Measurements from ENCODE around the gene ZNF318.
"Not testable (repeated sequence)": the region's sequence is repeated elsewhere in the genome, so short reads cannot be mapped to it uniquely, and the experiment has no call there.

ZNF318 gene

GRCh38 chr6:43338243-43338642 is 31.2 kb downstream of the ZNF318 start:
- no peak for DNase-seq (ENCODE audit: low read depth)

GRCh38 chr6:43336382-43336781 is 33.1 kb downstream of the ZNF318 start:
- DNase-seq (ENCODE audit: low read depth): no peak

DNA sequence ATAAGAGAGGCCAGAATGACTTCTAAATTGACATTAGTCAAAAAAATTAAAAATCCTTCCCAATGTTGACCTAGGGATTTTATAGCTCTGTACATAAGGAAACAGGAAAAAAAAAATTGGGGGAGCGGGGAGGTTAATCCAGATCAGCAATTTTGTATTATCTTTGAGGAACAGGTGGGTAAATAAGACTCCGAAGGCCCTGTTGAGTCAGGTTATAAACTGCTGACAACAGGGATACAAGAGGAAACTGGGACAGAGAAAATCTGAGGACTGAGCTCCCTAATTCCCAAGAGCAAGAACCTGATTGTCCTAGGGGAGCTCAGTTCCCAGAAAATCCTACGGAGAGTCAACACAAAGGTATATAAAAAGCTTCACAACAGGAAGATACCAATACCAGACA is 34.0 kb downstream of the ZNF318 start:
- DNase-seq (ENCODE audit: low read depth): no peak

- DNase-seq (ENCODE audit: low read depth): no peak
These were observed 34.9 kb downstream of the ZNF318 start for GRCh38 chr6:43334466-43335095.

DNA sequence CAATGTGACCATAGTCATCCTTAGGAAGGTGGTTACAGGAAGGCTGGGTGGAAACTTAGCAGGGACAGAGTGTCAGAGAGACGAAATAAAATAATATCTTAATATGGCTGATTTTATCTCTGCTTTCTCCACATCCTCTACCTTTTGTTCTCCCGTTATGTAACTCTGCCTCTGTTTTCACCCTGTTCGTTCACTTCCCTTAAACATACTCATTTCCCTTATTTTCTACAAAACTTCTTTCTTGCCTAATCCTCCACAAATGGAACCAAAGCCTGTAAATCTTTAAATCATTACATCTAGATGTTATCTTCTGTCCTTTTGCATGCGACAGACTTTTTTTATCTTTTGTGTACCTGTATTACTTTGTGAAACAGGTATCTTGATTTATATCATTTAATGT is 37.6 kb downstream of the ZNF318 start:
- DNase-seq (ENCODE audit: low read depth): no peak

DNA sequence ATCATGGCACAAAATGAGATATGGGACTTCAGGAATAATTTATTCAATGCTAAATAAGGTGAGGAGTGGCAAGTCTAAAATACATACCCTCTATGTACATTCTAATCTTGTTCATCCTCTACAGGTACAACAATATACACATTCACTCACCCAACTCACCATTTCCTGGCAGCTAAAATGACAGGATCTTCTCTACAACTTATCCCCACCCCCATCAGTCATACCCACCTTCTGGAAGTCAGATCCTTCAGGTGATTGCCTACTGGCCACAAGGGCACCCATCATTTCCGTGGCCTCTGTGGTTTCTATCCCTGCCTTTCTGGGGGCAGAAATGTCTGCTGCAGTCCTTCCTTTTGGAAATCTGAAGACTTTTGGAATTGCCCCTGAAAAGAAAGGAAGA is 38.0 kb downstream of the ZNF318 start:
- DNase-seq (ENCODE audit: low read depth): no peak

- DNase-seq (ENCODE audit: low read depth): no peak
These were observed 40.9 kb downstream of the ZNF318 start for GRCh38 chr6:43328528-43328927.

DNA sequence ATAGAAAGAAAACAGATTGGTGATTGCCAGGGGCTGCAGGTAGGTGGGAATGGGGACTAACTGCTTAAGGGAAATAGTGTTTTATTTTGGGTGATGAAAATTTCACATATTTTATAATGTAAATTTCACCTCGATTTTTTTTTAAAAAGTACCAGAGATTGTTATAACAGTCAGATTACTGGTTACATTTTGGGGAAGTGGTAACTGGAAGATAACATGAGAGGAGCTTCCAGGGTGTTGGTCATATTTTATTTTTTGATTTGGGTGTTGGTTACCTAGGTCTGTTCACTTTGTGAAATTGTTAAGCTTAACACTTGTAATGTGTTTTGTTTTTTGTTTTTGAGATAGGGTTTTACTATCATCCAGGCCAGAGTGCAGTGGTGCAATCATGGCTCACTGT is 43.6 kb downstream of the ZNF318 start:
- DNase-seq (ENCODE audit: low read depth): no peak

DNA sequence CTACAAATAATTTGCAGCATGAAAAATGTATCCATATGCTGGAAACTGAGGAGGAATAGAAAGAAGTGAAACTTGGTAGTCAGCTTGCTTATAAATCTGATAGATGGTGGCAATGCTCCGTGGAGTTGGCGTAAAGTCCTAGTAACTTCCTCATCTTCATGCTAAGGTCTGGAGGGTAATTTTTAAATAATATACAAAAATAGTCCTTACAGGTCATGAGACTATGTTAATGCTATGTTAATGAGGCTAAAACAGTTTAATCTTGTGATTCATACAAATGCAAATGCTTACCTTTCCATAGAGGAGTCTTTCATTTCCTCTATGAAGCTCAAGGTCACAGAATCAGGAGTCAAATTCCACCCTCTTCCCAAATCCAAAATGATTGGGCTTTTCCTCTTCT is 51.4 kb downstream of the ZNF318 start:
- no peak for DNase-seq (ENCODE audit: low read depth)

- DNase-seq (ENCODE audit: low read depth): no peak
These were observed 55.6 kb downstream of the ZNF318 start for GRCh38 chr6:43313813-43314212.

GRCh38 chr6:43311666-43312065 is 57.8 kb downstream of the ZNF318 start:
- no peak for DNase-seq (ENCODE audit: low read depth)

GRCh38 chr6:43310624-43311023 is 58.8 kb downstream of the ZNF318 start:
- DNase-seq (ENCODE audit: low read depth): no peak

GRCh38 chr6:43310134-43310533 is 59.3 kb downstream of the ZNF318 start:
- no peak for DNase-seq (ENCODE audit: low read depth)

DNA sequence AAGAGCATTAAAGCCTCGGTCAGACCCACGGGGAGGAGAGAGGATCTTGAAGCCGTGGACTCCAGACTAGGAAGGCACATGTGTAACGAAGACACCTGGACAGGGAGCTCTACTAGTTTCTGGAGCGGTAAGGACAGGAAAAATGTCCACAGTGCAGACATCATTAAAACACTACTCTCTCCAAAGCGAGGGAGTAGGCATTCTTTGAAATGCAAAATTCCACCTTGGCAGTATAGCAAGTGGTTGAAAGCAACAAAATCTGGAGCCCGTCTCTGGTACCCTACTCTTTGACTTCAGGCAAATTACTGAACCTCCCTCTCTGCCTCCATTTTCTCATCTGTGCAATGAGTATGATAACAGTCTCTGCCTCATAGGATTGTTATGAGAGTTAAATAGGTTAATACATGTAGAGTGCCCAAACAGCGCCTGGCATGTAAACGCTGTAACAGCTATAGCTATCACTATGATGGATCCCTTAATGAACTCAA is 60.4 kb downstream of the ZNF318 start:
- no peak for DNase-seq (ENCODE audit: low read depth)

- DNase-seq (ENCODE audit: low read depth): peak; percentile 32
These were observed 61.1 kb downstream of the ZNF318 start, which contains the start of gene CRIP3 for GRCh38 chr6:43308101-43308989. CRIP3 (minus strand) TSS chr6:43308826; CDS start chr6:43308792, 34 bp downstream.

DNA sequence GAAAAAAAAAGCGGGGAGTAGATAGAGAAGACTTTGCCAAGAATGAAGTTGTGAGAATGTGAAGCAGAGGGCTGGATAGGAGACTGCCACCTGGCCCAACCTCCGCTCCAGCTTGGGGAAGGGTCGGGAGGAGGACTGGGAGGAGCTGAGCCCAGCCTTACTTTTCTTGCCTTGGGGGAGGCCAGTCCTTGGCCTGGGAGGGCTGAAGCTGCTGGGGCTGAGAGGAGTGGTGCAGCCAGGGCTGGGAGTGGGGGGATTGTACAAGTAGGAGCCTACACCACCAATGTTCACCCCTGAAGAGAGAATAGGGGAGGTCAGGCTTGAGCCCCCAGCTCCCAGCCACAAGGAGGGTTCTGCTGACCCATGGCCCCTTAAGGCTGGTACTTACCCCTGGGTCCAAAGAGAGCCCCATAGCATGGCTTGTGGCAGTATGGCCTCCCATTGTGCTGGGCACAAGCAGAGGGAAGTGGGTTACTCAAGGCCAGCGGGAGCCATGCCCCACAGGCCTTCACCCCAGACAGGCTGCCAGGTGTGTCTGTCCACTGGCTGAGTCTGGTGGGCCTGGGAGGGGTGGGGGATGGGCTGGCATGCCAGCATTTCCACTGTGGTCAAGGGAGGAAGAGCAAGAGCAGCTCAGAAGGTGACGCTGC is 61.9 kb downstream of the ZNF318 start:
- DNase-seq (ENCODE audit: low read depth): no peak

DNA sequence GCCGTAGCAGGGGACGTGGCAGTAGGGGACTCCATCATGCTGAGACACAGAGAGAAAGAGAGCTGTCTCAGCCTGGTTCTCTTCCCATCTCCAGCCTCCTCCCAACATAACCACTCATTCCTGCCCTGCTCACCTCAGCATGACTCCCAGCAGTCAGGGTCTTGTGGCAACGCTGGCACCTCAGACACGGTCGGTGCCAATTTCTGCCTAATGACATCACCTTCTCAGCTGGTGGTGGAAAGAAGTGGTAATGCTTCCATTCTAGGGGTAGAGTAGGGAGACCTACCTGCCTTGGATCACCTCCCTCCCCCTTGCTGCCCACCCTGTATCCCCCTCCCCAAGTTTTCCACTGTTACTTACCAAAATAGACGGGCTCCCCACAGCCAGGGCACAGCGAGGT is 63.4 kb downstream of the ZNF318 start:
- DNase-seq (ENCODE audit: low read depth): no peak

- no peak for DNase-seq (ENCODE audit: low read depth)
These were observed 64.6 kb downstream of the ZNF318 start for GRCh38 chr6:43304882-43305281.

GRCh38 chr6:43304361-43304760 is 65.1 kb downstream of the ZNF318 start:
- DNase-seq (ENCODE audit: low read depth): no peak

DNA sequence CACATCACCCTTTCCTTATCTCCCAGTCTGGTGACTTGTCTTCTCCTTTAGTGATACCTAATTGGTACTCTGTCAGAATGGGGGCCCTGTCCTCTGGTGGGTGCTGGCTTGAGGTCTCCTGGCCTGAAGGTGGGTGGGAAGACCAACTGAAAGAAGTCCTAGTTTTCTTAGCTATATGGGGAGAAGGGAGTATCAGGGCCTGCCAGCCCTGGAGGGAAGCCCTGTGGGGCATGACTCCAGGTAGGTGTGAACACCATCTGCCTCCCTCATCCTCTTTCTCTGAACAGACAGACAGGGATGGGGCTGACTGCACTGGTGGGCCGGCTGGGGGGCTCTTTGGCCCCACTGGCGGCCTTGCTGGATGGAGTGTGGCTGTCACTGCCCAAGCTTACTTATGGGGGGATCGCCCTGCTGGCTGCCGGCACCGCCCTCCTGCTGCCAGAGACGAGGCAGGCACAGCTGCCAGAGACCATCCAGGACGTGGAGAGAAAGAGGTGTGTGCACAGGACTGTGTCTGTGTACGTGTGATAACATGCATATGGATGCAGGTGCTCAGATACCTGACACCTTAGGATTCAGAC is 65.6 kb downstream of the ZNF318 start:
- DNase-seq (ENCODE audit: low read depth): no peak

GRCh38 chr6:43303006-43303405 is 66.4 kb downstream of the ZNF318 start:
- DNase-seq (ENCODE audit: low read depth): not testable (repeated sequence)

DNA sequence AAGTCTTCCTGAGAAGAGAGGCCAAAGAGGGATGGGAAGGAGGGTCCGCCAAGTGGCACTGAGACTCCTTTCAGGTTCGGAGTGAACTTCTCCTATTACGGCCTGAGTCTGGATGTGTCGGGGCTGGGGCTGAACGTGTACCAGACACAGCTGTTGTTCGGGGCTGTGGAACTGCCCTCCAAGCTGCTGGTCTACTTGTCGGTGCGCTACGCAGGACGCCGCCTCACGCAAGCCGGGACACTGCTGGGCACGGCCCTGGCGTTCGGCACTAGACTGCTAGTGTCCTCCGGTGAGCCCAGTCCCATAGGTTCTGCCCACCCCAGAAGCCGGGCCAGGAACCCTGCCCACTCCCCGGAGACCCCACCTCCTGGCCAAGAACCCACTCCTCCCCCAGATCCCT is 67.3 kb downstream of the ZNF318 start:
- DNase-seq (ENCODE audit: low read depth): no peak

All from activated T-helper 9 cell treated with anti-CD3 and anti-CD28 coated beads, Interleukin-2, amount 50 U/mL, for 16 hours (primary cell).